Nephron progenitor cell (in vitro differentiated cells): ENCODE measurements around the gene MED16.
A peak's percentile ranks its signal among the peaks of the same experiment; 100 is the strongest.

Experiments used
- DNase-seq: peaks from one replicate; pipeline ENCODE4 v3.0.0; 2021
- H3K27ac Mint-ChIP-seq: 2 replicates; pipeline ENCODE4 v1.8.0; 2021; ENCODE audit warnings: mild to moderate bottlenecking, moderate library complexity, mixed read lengths
- H3K27me3 Mint-ChIP-seq: 2 replicates; pipeline ENCODE4 v1.8.0; 2021; ENCODE audit warnings: mild to moderate bottlenecking, low read depth, mixed read lengths; ENCODE audit not compliant: poor library complexity
- H3K36me3 Mint-ChIP-seq: 2 replicates; pipeline ENCODE4 v1.8.0; 2021; ENCODE audit warnings: low read depth, mixed read lengths
- H3K4me1 Mint-ChIP-seq: 2 replicates; pipeline ENCODE4 v1.8.0; 2021; ENCODE audit warnings: mixed read lengths
- H3K4me3 Mint-ChIP-seq: 2 replicates; pipeline ENCODE4 v1.8.0; 2021; ENCODE audit warnings: mild to moderate bottlenecking, moderate library complexity, mixed read lengths
- H3K9me3 Mint-ChIP-seq: 2 replicates; pipeline ENCODE4 v1.8.0; 2021; ENCODE audit warnings: mild to moderate bottlenecking, moderate library complexity, mixed read lengths
- CTCF ChIP-seq: fragments of 200-600 bp; sonication (generic); IDR thresholded peaks from 2 replicates; pipeline ENCODE4 v1.5.0; 2021; ENCODE audit warnings: antibody characterized with exemption

The MED16 gene

GRCh38 chr19:934197-934840, 41.3 kb upstream of the MED16 start:
- peaks cover 5% of the 10 kb centered on the region for H3K27me3 Mint-ChIP-seq
- H3K9me3 Mint-ChIP-seq: peaks cover 4% of the 10 kb centered on the region
- H3K36me3 Mint-ChIP-seq: peaks cover 54% of the 10 kb centered on the region
- H3K27ac Mint-ChIP-seq: no peak overlapping the region
- DNase-seq: no peak
- peaks cover 24% of the 10 kb centered on the region for H3K4me1 Mint-ChIP-seq
- H3K4me3 Mint-ChIP-seq: no peak overlapping the region
- no peak for TF ChIP-seq CTCF

GRCh38 chr19:933553-933882, 40.5 kb upstream of the MED16 start:
- H3K27ac Mint-ChIP-seq: no peak overlapping the region
- no peak overlapping the region for H3K4me3 Mint-ChIP-seq

GRCh38 chr19:932648-933552, 39.9 kb upstream of the MED16 start:
- Mint-ChIP-seq H3K36me3 (peaks cover 40% of the 10 kb centered on the region), H3K9me3 (peaks cover 4% of the 10 kb centered on the region), H3K27ac (peak overlapping the region; percentile 64), H3K4me1 (peaks cover 23% of the 10 kb centered on the region), H3K27me3 (peaks cover 5% of the 10 kb centered on the region), H3K4me3 (no peak overlapping the region)
- no peak for TF ChIP-seq CTCF
- DNase-seq: peak; percentile 83

More at GRCh38 chr19:933553-933882, 40.5 kb upstream of the MED16 start:
- Mint-ChIP-seq H3K36me3 (peaks cover 46% of the 10 kb centered on the region), H3K9me3 (peaks cover 4% of the 10 kb centered on the region), H3K27me3 (peaks cover 5% of the 10 kb centered on the region), H3K4me1 (peaks cover 25% of the 10 kb centered on the region)
- no peak for DNase-seq
- no peak for TF ChIP-seq CTCF

- Mint-ChIP-seq H3K9me3 (no peaks in the 10 kb centered on the region), H3K36me3 (peaks cover 32% of the 10 kb centered on the region), H3K4me3 (no peak overlapping the region), H3K4me1 (peaks cover 27% of the 10 kb centered on the region), H3K27me3 (peaks cover 5% of the 10 kb centered on the region), H3K27ac (peak overlapping the region; percentile 61)
- no peak for DNase-seq
- no peak for TF ChIP-seq CTCF
These were observed 39.1 kb upstream of the MED16 start for GRCh38 chr19:931860-932647.

GRCh38 chr19:929891-930258, 36.9 kb upstream of the MED16 start:
- Mint-ChIP-seq H3K27ac (no peak overlapping the region), H3K27me3 (peaks cover 5% of the 10 kb centered on the region), H3K4me1 (peaks cover 27% of the 10 kb centered on the region), H3K4me3 (peak overlapping the region; percentile 15), H3K36me3 (peaks cover 14% of the 10 kb centered on the region), H3K9me3 (no peaks in the 10 kb centered on the region)
- no peak for TF ChIP-seq CTCF
- DNase-seq: no peak
